Measurements from ENCODE around the gene C15orf61. TPM values are rescaled to one million over a fixed set of nuclear protein-coding genes. Genes with fewer than 3 reads are reported as not detected.

C15orf61 gene
- total and polyA plus RNA-seq, 2 donors (not counting 1 experiment from before 2014, with no cell fraction given) = 6.1 to 6.3 TPM

- ATAC-seq (ENCODE audit: low read depth) (no peak), DNase-seq (no peak)
- Histone ChIP-seq H3K27me3 (replicated peaks in 1 of 4; ENCODE audit: control extremely low read depth in 1 of 4, control insufficient read depth in 3 of 4, insufficient read depth in 4 of 4, low read length in 3 of 4) (no peaks in the 10 kb centered on the region), H3K4me1 (ENCODE audit: control insufficient read depth in 2 of 2, insufficient read depth in 2 of 2, low read length in 2 of 2) (peaks cover 11 to 18% of the 10 kb centered on the region in 2 donors), H4K20me1 (ENCODE audit: control insufficient read depth, insufficient read depth, low read length, poor library complexity, severe bottlenecking) (no peaks in the 10 kb centered on the region), H3K4me2 (replicated peaks; ENCODE audit: low read depth, low read length, poor library complexity, severe bottlenecking) (peak overlapping the region; percentile 90), H3K9ac (ENCODE audit: low read length) (peak overlapping the region; percentile 80), H2AFZ (ENCODE audit: insufficient read depth, low read depth, low read length, poor library complexity, severe bottlenecking) (peak overlapping the region; percentile 90), H3K27ac (ENCODE audit: low read length in 2 of 2) (peak overlapping the region; percentile 80 to 97), H3K4me3 (ENCODE audit: control extremely low read depth in 1 of 5, extremely low read depth in 1 of 5, insufficient read depth in 1 of 5, low read depth in 2 of 5, low read length in 4 of 5) (peak overlapping the region; percentile 59 to 86 (median 83)), H3K79me2 (ENCODE audit: control insufficient read depth, insufficient read depth, low read length) (peaks cover 11% of the 10 kb centered on the region), H3K9me3 (ENCODE audit: control extremely low read depth in 1 of 3, control insufficient read depth in 2 of 3, insufficient read depth in 1 of 3, low read length in 2 of 3) (no peaks in the 10 kb centered on the region), H3K36me3 (replicated peaks in 1 of 2; ENCODE audit: control extremely low read depth in 1 of 2, control insufficient read depth in 1 of 2, extremely low read depth in 1 of 2, insufficient read depth in 2 of 2, low read length in 1 of 2) (no peaks in the 10 kb centered on the region)
- intact Hi-C loops (cut with micrococcal nuclease) = loop anchor here (1.0 to 10.0 kb wide), 7 partner anchors 22 to 534 kb away; partner anchors contain the start of genes AAGAB, IQCH, MAP2K5 and PIAS1
- POLR2A ChIA-PET = interaction anchor here (0.6 to 2.4 kb wide), 3 partner anchors 19 to 654 kb away, joined by 3 to 21 read pairs (median 3); partner anchors contain the start of gene MAP2K5
- CTCF ChIA-PET = interaction anchor here (1.0 to 2.0 kb wide), 2 partner anchors 317 to 320 kb away, joined by 3 to 6 read pairs; no protein-coding TSS in a partner anchor
- Mint-ChIP-seq H3K4me1 (peaks cover 23% of the 10 kb centered on the region), H3K4me3 (peak overlapping the region; percentile 95), H3K9me3 (ENCODE audit: insufficient read depth) (no peaks in the 10 kb centered on the region), H3K27me3 (no peaks in the 10 kb centered on the region), H3K27ac (peak overlapping the region; percentile 95)
- WGBS (ENCODE audit: insufficient coverage) = 6% methylated on average over 11 of the region's 24 CpGs
- TF ChIP-seq EZH2 (IDR thresholded peaks at IDR 0.05; ENCODE audit: borderline replicate concordance, insufficient read depth, low read depth, low read length, poor library complexity, severe bottlenecking) = no peak
- no peak for TF ChIP-seq CTCF (IDR thresholded peaks at IDR 0.05)
Measured at GRCh38 chr15:67520321-67521028, 456 bp upstream of the C15orf61 start.

All from B cell (primary cell).